SK-N-SH (cell line): Measurements from ENCODE around the gene TRIM54. TPM values are rescaled to one million over a fixed set of nuclear protein-coding genes. Genes with fewer than 3 reads are reported as not detected.

Experiments
- CTCF ChIA-PET: fragments of 300-600, 350-600 bp; formaldehyde crosslinking; extraction: SDS; loops from one replicate; lab custom pipeline; 2021; lab: Yijun Ruan, JAX
- POLR2A ChIA-PET: fragments of 350-600 bp; sonication (Branson Sonifier 250); formaldehyde crosslinking; extraction: SDS; loops from one replicate; lab custom pipeline; 2020; ENCODE audit warnings: antibody characterized with exemption, inconsistent platforms; lab: Yijun Ruan, JAX
- DNase-seq: peaks from one replicate; pipeline ENCODE4 v3.0.0; 2012
- H2AFZ ChIP-seq: fragments of 200-600 bp; sonication (generic); 2 replicates; pipeline ENCODE4 v1.8.1; 2016; ENCODE audit warnings: antibody characterized with exemption, mild to moderate bottlenecking, low read depth
- H3F3A ChIP-seq: fragments of 200-600 bp; sonication (generic); replicated peaks from 2 replicates; pipeline ENCODE3; 2016; ENCODE audit warnings: antibody characterized with exemption, mild to moderate bottlenecking; ENCODE audit not compliant: insufficient read depth
- H3K27ac ChIP-seq, 2 experiments: fragments of 200-500 bp in 1 of 2; fragments of 200-600 bp in 1 of 2; sonication (Bioruptor generic) in 1 of 2; sonication (generic), shearing (Covaris generic) in 1 of 2; 2 replicates each; pipeline versions ENCODE4 v1.5.1 to v1.6.1; 2014 to 2016; ENCODE audit warnings: low read depth in 2 of 2, inconsistent platforms in 1 of 2, low read length in 1 of 2, mild to moderate bottlenecking in 1 of 2, mixed read lengths in 1 of 2
- H3K27me3 ChIP-seq: fragments of 200-600 bp; sonication (generic), shearing (Covaris generic); 2 replicates; pipeline ENCODE4 v1.6.1; 2016; ENCODE audit warnings: mixed run types; ENCODE audit not compliant: insufficient read depth
- H3K36me3 ChIP-seq, 2 experiments: fragments of 200-500 bp in 1 of 2; fragments of 200-600 bp in 1 of 2; sonication (Bioruptor generic) in 1 of 2; sonication (generic) in 1 of 2; replicated peaks in 1 of 2; 2 replicates each; pipeline versions ENCODE3 to v1.5.1; 2014 to 2016; ENCODE audit warnings: low read length in 1 of 2, mild to moderate bottlenecking in 1 of 2; ENCODE audit not compliant: insufficient read depth in 2 of 2, control insufficient read depth in 1 of 2
- H3K4me1 ChIP-seq, 2 experiments: fragments of 200-500 bp in 1 of 2; fragments of 200-600 bp in 1 of 2; sonication (Bioruptor generic) in 1 of 2; sonication (generic), shearing (Covaris generic) in 1 of 2; 2 replicates each; pipeline versions ENCODE4 v1.5.1 to v1.6.1; 2014 to 2016; ENCODE audit warnings: low read depth in 1 of 2, low read length in 1 of 2, mixed run types in 1 of 2; ENCODE audit not compliant: insufficient read depth in 2 of 2, control insufficient read depth in 1 of 2
- H3K4me2 ChIP-seq: fragments of 200-600 bp; sonication (generic), shearing (Covaris generic); 2 replicates; pipeline ENCODE4 v1.6.1; 2017; ENCODE audit warnings: mixed run types
- H3K4me3 ChIP-seq, 2 experiments: fragments of 200-500 bp in 1 of 2; fragments of 200-600 bp in 1 of 2; sonication (Bioruptor generic) in 1 of 2; sonication (generic), shearing (Covaris generic) in 1 of 2; 2 replicates each; pipeline versions ENCODE4 v1.5.1 to v1.8.1; 2014 to 2016; ENCODE audit warnings: low read depth in 2 of 2, inconsistent platforms in 1 of 2, low read length in 1 of 2, mild to moderate bottlenecking in 1 of 2, mixed read lengths in 1 of 2, moderate library complexity in 1 of 2
- H3K79me2 ChIP-seq: fragments of 200-600 bp; sonication (generic); 2 replicates; pipeline ENCODE4 v1.8.1; 2017; ENCODE audit warnings: mild to moderate bottlenecking; ENCODE audit not compliant: insufficient read depth
- H3K9ac ChIP-seq: fragments of 200-600 bp; sonication (generic); 2 replicates; pipeline ENCODE4 v1.6.1; 2017; ENCODE audit warnings: mixed run types
- H3K9me2 ChIP-seq: fragments of 200-600 bp; sonication (generic); 2 replicates; pipeline ENCODE4 v1.6.1; 2017; ENCODE audit warnings: mixed run types
- H3K9me3 ChIP-seq: fragments of 200-600 bp; sonication (generic); 2 replicates; pipeline ENCODE4 v1.6.1; 2017; ENCODE audit warnings: mixed run types, mild to moderate bottlenecking, moderate library complexity
- H4K20me1 ChIP-seq: fragments of 200-600 bp; sonication (generic); 2 replicates; pipeline ENCODE4 v1.6.1; 2017; ENCODE audit warnings: mild to moderate bottlenecking, mixed run types; ENCODE audit not compliant: insufficient read depth
- EZH2phosphoT487 ChIP-seq: fragments of 200-600 bp; sonication (generic); IDR thresholded peaks from 2 replicates; pipeline ENCODE4 v1.6.1; 2017; ENCODE audit warnings: low read depth, mixed run types, mild to moderate bottlenecking, antibody characterized with exemption, moderate library complexity, borderline replicate concordance
- FOSL2 ChIP-seq: IDR thresholded peaks from 2 replicates; pipeline ENCODE4 v1.4.0; 2012; ENCODE audit warnings: low read depth, mild to moderate bottlenecking, moderate library complexity, borderline replicate concordance
- FOXJ3 ChIP-seq: sonication (generic); formaldehyde crosslinking; IDR thresholded peaks from 2 replicates; pipeline ENCODE4 v1.5.1; 2020; ENCODE audit warnings: mild to moderate bottlenecking, missing genetic modification reagents
- JUND ChIP-seq: IDR thresholded peaks from 2 replicates; pipeline ENCODE4 v1.4.0; 2012
- NRF1 ChIP-seq: IDR thresholded peaks from 2 replicates; pipeline ENCODE4 v1.6.1; 2012; ENCODE audit warnings: low read depth, mild to moderate bottlenecking, low read length
- RFX5 ChIP-seq: IDR thresholded peaks from 2 replicates; pipeline ENCODE4 v1.6.1; 2012; ENCODE audit warnings: mild to moderate bottlenecking, improper control_type of control experiment, low read length
- RXRA ChIP-seq: IDR thresholded peaks from 2 replicates; pipeline ENCODE4 v1.4.0; 2012; ENCODE audit warnings: low read depth, mild to moderate bottlenecking, borderline replicate concordance
- SMC3 ChIP-seq: IDR thresholded peaks from 2 replicates; pipeline ENCODE4 v1.6.1; 2012; ENCODE audit warnings: low read depth, low read length, improper control_type of control experiment
- TEAD4 ChIP-seq: IDR thresholded peaks from 2 replicates; pipeline ENCODE4 v1.4.0; 2012; ENCODE audit warnings: mild to moderate bottlenecking, borderline replicate concordance; ENCODE audit not compliant: insufficient read depth
- WGBS: methylation state at CpG from one replicate; pipeline ENCODE4 v1.1.6; 2017; ENCODE audit warnings: low lambda C conversion rate; 5-methylcytosine and 5-hydroxymethylcytosine counted together
- polyA plus RNA-seq, 3 experiments: library from polyadenylated mRNA; depleted of rRNA; stranded (reverse); fragments of >200 nt; gene quantifications; 2 replicates each; pipeline ENCODE4 v1.2.3, GENCODE V29; 2012
- TF ChIP-seq, protein P1 (sequence below): fragments of 150-350 bp; IDR thresholded peaks from 2 replicates; pipeline ENCODE4 v1.6.1; 2017; ENCODE audit warnings: antibody characterized with exemption, low read length, low read depth, borderline replicate concordance
- TF ChIP-seq, protein P2 (sequence below): fragments of 150-350 bp; IDR thresholded peaks from 2 replicates; pipeline ENCODE4 v1.6.1; 2016; ENCODE audit warnings: mild to moderate bottlenecking, low read depth, low read length
- TF ChIP-seq, protein P3 (sequence below): IDR thresholded peaks from 2 replicates; pipeline ENCODE4 v1.4.0; 2012; ENCODE audit warnings: low read depth, borderline replicate concordance
- TF ChIP-seq, protein P4 (sequence below): fragments of 200-600 bp; sonication (generic); IDR thresholded peaks from 2 replicates; pipeline ENCODE4 v1.6.1; 2017; ENCODE audit warnings: antibody characterized with exemption, mild to moderate bottlenecking, moderate library complexity

The TRIM54 gene
- polyA plus RNA-seq, 1 of the 3 experiments (the other 2 are of a cell fraction): 0.28 TPM

DNA sequence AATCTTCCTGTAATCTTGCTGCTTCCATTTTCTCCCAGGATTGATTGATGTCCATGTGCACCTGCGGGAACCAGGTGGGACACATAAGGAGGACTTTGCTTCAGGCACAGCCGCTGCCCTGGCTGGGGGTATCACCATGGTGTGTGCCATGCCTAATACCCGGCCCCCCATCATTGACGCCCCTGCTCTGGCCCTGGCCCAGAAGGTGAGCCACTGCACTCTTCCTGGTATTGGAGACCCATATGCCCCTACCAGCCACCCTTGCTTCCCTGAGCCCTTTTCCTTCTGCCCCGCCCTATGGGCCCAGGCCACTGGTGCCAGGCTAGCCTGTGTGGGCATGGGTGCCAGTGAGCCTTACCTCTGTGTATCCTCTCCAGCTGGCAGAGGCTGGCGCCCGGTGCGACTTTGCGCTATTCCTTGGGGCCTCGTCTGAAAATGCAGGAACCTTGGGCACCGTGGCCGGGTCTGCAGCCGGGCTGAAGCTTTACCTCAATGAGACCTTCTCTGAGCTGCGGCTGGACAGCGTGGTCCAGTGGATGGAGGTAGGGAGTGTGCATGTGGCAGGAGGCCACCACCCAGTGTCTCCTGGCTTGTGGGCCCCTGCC lies 44.8 kb upstream of the TRIM54 start (continued):
- TF ChIP-seq, protein P1, sequence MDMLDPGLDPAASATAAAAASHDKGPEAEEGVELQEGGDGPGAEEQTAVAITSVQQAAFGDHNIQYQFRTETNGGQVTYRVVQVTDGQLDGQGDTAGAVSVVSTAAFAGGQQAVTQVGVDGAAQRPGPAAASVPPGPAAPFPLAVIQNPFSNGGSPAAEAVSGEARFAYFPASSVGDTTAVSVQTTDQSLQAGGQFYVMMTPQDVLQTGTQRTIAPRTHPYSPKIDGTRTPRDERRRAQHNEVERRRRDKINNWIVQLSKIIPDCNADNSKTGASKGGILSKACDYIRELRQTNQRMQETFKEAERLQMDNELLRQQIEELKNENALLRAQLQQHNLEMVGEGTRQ: no peak
- no peak for TF ChIP-seq EZH2phosphoT487
- TF ChIP-seq RXRA: no peak
- TF ChIP-seq NRF1: no peak

DNA sequence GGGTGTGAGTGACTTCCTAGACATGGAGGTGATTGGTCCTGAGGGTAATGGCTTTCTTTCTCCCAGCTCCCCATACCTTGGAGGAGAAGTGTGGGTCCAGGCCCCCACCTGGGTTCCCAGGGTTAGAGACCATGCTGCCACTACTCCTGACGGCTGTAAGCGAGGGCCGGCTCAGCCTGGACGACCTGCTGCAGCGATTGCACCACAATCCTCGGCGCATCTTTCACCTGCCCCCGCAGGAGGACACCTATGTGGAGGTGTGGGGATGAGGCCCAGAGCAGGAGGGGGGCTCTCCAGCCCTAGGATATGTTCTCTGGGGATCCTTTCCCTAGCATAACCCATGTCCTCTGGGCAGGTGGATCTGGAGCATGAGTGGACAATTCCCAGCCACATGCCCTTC lies 43.3 kb upstream of the TRIM54 start:
- ChIA-PET POLR2A (no interaction called here), CTCF (interaction anchor here (1.9 to 6.8 kb wide), 4 partner anchors 10 to 42 kb away, joined by 4 to 39 read pairs (median 10); partner anchors contain the start of genes SLC30A3 and TRIM54)
- no peak for DNase-seq
- no peaks in the 10 kb centered on the region for H3K79me2 ChIP-seq
- WGBS: 94% methylated on average over 8 of the region's 8 CpGs
- H3K9me3 ChIP-seq: no peaks in the 10 kb centered on the region
- no peaks in the 10 kb centered on the region for H4K20me1 ChIP-seq
- no peak overlapping the region for H3K4me2 ChIP-seq
- H3K9me2 ChIP-seq: no peaks in the 10 kb centered on the region
- H3F3A ChIP-seq: peaks cover 3% of the 10 kb centered on the region
- H3K36me3 ChIP-seq: peaks cover 34 to 93% of the 10 kb centered on the region in 2 experiments
- H3K27me3 ChIP-seq: no peaks in the 10 kb centered on the region
- no peak overlapping the region for H3K4me3 ChIP-seq
- H3K9ac ChIP-seq: no peak overlapping the region
- H2AFZ ChIP-seq: no peak overlapping the region
- no peak for TF ChIP-seq SMC3
- no peak for TF ChIP-seq TEAD4
- no peak for TF ChIP-seq JUND
- TF ChIP-seq RXRA: no peak
- TF ChIP-seq RFX5: no peak
- TF ChIP-seq, protein P2, sequence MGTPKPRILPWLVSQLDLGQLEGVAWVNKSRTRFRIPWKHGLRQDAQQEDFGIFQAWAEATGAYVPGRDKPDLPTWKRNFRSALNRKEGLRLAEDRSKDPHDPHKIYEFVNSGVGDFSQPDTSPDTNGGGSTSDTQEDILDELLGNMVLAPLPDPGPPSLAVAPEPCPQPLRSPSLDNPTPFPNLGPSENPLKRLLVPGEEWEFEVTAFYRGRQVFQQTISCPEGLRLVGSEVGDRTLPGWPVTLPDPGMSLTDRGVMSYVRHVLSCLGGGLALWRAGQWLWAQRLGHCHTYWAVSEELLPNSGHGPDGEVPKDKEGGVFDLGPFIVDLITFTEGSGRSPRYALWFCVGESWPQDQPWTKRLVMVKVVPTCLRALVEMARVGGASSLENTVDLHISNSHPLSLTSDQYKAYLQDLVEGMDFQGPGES: no peak
- TF ChIP-seq, protein P3, sequence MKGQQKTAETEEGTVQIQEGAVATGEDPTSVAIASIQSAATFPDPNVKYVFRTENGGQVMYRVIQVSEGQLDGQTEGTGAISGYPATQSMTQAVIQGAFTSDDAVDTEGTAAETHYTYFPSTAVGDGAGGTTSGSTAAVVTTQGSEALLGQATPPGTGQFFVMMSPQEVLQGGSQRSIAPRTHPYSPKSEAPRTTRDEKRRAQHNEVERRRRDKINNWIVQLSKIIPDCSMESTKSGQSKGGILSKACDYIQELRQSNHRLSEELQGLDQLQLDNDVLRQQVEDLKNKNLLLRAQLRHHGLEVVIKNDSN: no peak
- no peak for TF ChIP-seq FOXJ3 (CRISPR knock-in tag)
- no peak for TF ChIP-seq FOSL2
- TF ChIP-seq, protein P4, sequence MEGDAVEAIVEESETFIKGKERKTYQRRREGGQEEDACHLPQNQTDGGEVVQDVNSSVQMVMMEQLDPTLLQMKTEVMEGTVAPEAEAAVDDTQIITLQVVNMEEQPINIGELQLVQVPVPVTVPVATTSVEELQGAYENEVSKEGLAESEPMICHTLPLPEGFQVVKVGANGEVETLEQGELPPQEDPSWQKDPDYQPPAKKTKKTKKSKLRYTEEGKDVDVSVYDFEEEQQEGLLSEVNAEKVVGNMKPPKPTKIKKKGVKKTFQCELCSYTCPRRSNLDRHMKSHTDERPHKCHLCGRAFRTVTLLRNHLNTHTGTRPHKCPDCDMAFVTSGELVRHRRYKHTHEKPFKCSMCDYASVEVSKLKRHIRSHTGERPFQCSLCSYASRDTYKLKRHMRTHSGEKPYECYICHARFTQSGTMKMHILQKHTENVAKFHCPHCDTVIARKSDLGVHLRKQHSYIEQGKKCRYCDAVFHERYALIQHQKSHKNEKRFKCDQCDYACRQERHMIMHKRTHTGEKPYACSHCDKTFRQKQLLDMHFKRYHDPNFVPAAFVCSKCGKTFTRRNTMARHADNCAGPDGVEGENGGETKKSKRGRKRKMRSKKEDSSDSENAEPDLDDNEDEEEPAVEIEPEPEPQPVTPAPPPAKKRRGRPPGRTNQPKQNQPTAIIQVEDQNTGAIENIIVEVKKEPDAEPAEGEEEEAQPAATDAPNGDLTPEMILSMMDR: no peak
- TF ChIP-seq, all 33 proteins: peak for 0
- H3K27ac ChIP-seq: no peak overlapping the region
- H3K4me1 ChIP-seq: no peaks in the 10 kb centered on the region; a peak in 1 of 4 replicates
